Measurements from ENCODE around the gene ACOXL.

Gene ACOXL

DNA sequence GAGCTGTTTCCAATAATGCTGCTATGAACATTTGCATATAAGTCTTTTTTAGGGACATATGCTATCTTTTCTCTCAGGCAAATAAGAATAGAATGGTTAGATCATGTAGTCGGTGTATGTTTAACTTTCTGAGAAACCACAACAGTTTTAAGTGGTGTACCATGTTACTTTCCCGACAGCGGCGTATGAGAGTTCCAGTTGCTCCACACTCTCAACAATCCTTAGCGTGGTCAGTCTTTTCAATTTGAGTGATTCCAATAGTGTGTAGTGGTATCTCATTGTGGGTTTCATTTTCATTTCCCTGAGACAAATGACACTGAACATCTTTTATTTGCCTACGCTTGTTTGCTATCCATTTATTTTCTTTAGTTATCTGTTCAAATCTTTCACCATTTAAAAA is 149.5 kb downstream of the ACOXL start:
- H3K4me3 ChIP-seq (ENCODE audit: low read depth, low read length), result no peak overlapping the region
- TF ChIP-seq, protein P1, sequence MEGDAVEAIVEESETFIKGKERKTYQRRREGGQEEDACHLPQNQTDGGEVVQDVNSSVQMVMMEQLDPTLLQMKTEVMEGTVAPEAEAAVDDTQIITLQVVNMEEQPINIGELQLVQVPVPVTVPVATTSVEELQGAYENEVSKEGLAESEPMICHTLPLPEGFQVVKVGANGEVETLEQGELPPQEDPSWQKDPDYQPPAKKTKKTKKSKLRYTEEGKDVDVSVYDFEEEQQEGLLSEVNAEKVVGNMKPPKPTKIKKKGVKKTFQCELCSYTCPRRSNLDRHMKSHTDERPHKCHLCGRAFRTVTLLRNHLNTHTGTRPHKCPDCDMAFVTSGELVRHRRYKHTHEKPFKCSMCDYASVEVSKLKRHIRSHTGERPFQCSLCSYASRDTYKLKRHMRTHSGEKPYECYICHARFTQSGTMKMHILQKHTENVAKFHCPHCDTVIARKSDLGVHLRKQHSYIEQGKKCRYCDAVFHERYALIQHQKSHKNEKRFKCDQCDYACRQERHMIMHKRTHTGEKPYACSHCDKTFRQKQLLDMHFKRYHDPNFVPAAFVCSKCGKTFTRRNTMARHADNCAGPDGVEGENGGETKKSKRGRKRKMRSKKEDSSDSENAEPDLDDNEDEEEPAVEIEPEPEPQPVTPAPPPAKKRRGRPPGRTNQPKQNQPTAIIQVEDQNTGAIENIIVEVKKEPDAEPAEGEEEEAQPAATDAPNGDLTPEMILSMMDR (IDR thresholded peaks at IDR 0.05; ENCODE audit: insufficient read depth, low read length, missing control alignments), result no peak
- ChIA-PET POLR2A (no interaction called here), CTCF (no interaction called here)
- DNase-seq (ENCODE audit: low read depth, low spot score), result no peak

DNA sequence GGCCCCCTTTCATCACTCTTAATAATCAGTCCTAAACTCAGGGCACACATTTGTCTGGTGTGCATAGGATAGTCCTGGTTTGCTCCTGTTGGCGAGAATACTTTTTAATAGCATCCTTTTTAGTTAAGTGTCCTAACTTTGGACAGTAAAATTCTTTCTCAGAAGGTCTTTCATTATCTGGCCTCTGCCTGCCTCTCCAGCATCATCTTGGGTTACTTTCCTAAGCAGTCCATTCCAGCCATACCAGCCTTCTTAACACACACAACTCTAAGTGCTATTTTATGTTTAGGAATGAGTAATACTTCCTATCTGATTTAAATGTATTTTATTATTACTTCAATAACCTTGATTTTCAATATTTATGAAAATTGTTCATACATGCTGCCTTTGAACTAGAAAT is 151.0 kb downstream of the ACOXL start:
- peak; percentile 23 for DNase-seq (ENCODE audit: low read depth, low spot score)
- TF ChIP-seq, protein P1 (IDR thresholded peaks at IDR 0.05; ENCODE audit: insufficient read depth, low read length, missing control alignments), result no peak
- CTCF ChIA-PET, result no interaction called here
- POLR2A ChIA-PET, result no interaction called here
- H3K4me3 ChIP-seq (ENCODE audit: low read depth, low read length), result no peak overlapping the region

DNA sequence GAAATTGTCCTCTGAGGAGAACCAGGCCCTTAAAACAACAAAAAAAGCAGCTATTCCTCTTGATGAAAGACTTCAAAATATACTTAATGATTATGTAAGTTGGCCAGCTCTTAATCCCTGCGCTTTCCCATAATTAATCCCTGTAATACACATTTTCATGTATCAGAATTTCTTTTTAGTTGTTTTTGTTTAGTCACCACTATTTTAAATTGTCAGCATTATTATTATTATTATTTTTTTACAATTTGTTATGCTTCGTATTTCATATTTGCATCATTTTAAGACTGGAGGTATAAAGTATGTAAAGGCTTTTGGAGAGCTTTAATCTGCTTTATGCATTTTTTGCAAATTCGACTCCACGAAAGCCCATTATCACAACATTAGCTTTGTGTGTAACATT is 152.9 kb downstream of the ACOXL start:
- POLR2A ChIA-PET, result no interaction called here
- no peak for DNase-seq (ENCODE audit: low read depth, low spot score)
- H3K4me3 ChIP-seq (ENCODE audit: low read depth, low read length), result no peak overlapping the region
- CTCF ChIA-PET, result no interaction called here
- TF ChIP-seq, protein P1 (IDR thresholded peaks at IDR 0.05; ENCODE audit: insufficient read depth, low read length, missing control alignments), result no peak

- DNase-seq (ENCODE audit: low read depth, low spot score), result no peak
- ChIA-PET POLR2A (no interaction called here), CTCF (no interaction called here)
- H3K4me3 ChIP-seq (ENCODE audit: low read depth, low read length), result no peak overlapping the region
- TF ChIP-seq, protein P1 (IDR thresholded peaks at IDR 0.05; ENCODE audit: insufficient read depth, low read length, missing control alignments), result no peak
Measured at GRCh38 chr2:110886826-110887573, 154.6 kb downstream of the ACOXL start.

- H3K4me3 ChIP-seq (ENCODE audit: low read depth, low read length), result no peak overlapping the region
- POLR2A ChIA-PET, result no interaction called here
- CTCF ChIA-PET, result no interaction called here
- DNase-seq (ENCODE audit: low read depth, low spot score), result no peak
- TF ChIP-seq, protein P1 (IDR thresholded peaks at IDR 0.05; ENCODE audit: insufficient read depth, low read length, missing control alignments), result no peak
Measured at GRCh38 chr2:110888411-110888810, 156.0 kb downstream of the ACOXL start.

DNA sequence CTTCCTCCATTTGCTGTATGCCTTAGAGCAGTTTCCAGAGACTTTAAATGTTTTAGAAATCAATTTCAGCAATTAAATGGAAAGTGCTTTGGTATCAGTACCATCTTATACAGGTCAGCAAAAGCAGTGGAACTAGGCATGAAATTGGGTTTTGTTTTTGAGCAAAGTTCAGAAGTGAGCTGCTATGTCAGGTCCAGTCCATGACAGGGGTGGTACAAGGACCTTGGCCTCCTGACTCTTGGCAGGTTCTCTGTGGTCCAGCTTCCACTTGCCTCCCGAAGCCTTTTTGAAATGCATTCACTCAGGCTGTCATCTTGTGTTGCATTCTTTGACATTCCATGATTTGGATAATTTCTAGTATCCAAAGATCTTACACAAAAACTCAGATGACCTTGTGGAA is 159.3 kb downstream of the ACOXL start:
- no peak for DNase-seq (ENCODE audit: low read depth, low spot score)
- CTCF ChIA-PET, result no interaction called here
- POLR2A ChIA-PET, result no interaction called here
- H3K4me3 ChIP-seq (ENCODE audit: low read depth, low read length), result no peak overlapping the region
- TF ChIP-seq, protein P1 (IDR thresholded peaks at IDR 0.05; ENCODE audit: insufficient read depth, low read length, missing control alignments), result no peak

All from AG04449 (cell line).